ENCODE data around the gene PRLR. TPM values are rescaled to one million over a fixed set of nuclear protein-coding genes. Genes with fewer than 3 reads are reported as not detected.

The PRLR gene
- total and polyA plus RNA-seq, 9 of the 15 experiments (the other 6 are each of a cell fraction or from before 2014, with no cell fraction given): 0.02 TPM; not detected in 8

- in situ Hi-C loops (cut with MboI) (no loop called here), intact Hi-C loops (cut with micrococcal nuclease) (no loop called here)
- Histone ChIP-seq H3K9me1 (ENCODE audit: control insufficient read depth, insufficient read depth, low read length) (no peaks in the 10 kb centered on the region), H3K9me3 (replicated peaks; ENCODE audit: control insufficient read depth, insufficient read depth, low read depth, low read length) (no peaks in the 10 kb centered on the region), H3K4me3 (no peak overlapping the region), H3K4me1 (replicated peaks in 1 of 2; ENCODE audit: control insufficient read depth in 2 of 2, insufficient read depth in 2 of 2, low read length in 2 of 2) (no peaks in the 10 kb centered on the region), H4K20me1 (replicated peaks; ENCODE audit: control insufficient read depth, insufficient read depth, low read length) (no peaks in the 10 kb centered on the region), H3K27me3 (ENCODE audit: control insufficient read depth in 2 of 2, insufficient read depth in 2 of 2, low read length in 2 of 2) (peaks cover 0 to 4% of the 10 kb centered on the region in 2 experiments; a peak in 2 of 5 replicates), H3K4me2 (ENCODE audit: insufficient read depth, low read length) (no peak overlapping the region), H3K36me3 (ENCODE audit: control insufficient read depth, insufficient read depth, low read length) (no peaks in the 10 kb centered on the region), H3K27ac (ENCODE audit: extremely low read depth, low read depth, low read length) (no peak overlapping the region), H3K79me2 (ENCODE audit: control insufficient read depth, insufficient read depth, low read length) (no peaks in the 10 kb centered on the region), H2AFZ (ENCODE audit: low read depth, low read length) (no peak overlapping the region), H3K9ac (ENCODE audit: insufficient read depth in 1 of 2, low read depth in 2 of 2, low read length in 2 of 2) (no peak overlapping the region)
- 0% methylated on average over 1 of the region's 1 CpG for WGBS (ENCODE audit: insufficient coverage, low coverage, missing lambda C conversion rate)
- no peak for FAIRE-seq
- BruUV-seq (replicated peaks): no TSS peak
- DNase-seq (ENCODE audit: extremely low read depth in 1 of 4, low spot score in 3 of 4): no peak
- ChIA-PET CTCF (ENCODE audit: low intra/inter-chr PET ratio) (no interaction called here), POLR2A (no interaction called here)
- ATAC-seq: no peak
- TF ChIP-seq FOXO4 (CRISPR knock-in tag; IDR thresholded peaks at IDR 0.05): no peak
- peak; percentile 93 for TF ChIP-seq MAFK (IDR thresholded peaks at IDR 0.05; ENCODE audit: low read length)
- TF ChIP-seq POLR3G (IDR thresholded peaks at IDR 0.05; ENCODE audit: extremely low read depth, insufficient read length, insufficient replicate concordance): no peak
- peak; percentile 85 for TF ChIP-seq MAFG (tag; conservative IDR thresholded peaks at IDR 0.05)
- TF ChIP-seq WHSC1 (IDR thresholded peaks at IDR 0.05; ENCODE audit: low read length): no peak
- no peak for TF ChIP-seq ZC3H8 (IDR thresholded peaks at IDR 0.05)
- peak; percentile 93 for TF ChIP-seq ZNF316 (IDR thresholded peaks at IDR 0.05)
- no peak for TF ChIP-seq ZNF75A (CRISPR knock-in tag; IDR thresholded peaks at IDR 0.05)
- TF ChIP-seq C11orf30 (IDR thresholded peaks at IDR 0.05; ENCODE audit: low read depth): peak; percentile 86
- peak; percentile 86 for TF ChIP-seq MAFF (IDR thresholded peaks at IDR 0.05; ENCODE audit: low read length)
- no peak for TF ChIP-seq NCOA1 (IDR thresholded peaks at IDR 0.05; ENCODE audit: low read depth)
These were observed 133.4 kb downstream of the PRLR start for GRCh38 chr5:35096932-35097331.

Measured in K562 (cell line).